ENCODE measurements around the gene RELN. TPM values are rescaled to one million over a fixed set of nuclear protein-coding genes. Genes with fewer than 3 reads are reported as not detected.

RELN gene
- total RNA-seq, 1 experiment from 2014 or later = 0.10 TPM

DNA sequence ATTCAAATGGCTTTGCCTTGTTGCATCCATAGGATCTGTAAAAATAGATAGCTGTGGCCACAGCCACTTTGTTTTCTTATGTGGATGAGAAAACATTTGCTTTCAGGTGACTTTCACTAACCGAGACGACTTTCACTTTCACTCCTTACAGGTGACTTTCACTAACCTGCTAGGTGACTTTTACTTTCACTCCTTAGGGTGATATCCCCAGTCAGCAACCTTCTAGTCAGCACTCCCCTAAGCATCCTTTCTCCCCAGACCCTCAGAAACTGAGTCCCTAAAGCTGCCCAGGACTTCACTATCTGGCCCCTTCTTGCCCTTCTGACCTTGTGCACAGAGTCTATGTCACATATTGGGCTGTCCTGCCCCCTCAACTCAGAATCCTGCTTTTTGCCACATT, 177.5 kb downstream of the RELN start:
- no peak for TF ChIP-seq POLR2AphosphoS5 (IDR thresholded peaks at IDR 0.05; ENCODE audit: low read depth, low read length)
- TF ChIP-seq, protein P1, sequence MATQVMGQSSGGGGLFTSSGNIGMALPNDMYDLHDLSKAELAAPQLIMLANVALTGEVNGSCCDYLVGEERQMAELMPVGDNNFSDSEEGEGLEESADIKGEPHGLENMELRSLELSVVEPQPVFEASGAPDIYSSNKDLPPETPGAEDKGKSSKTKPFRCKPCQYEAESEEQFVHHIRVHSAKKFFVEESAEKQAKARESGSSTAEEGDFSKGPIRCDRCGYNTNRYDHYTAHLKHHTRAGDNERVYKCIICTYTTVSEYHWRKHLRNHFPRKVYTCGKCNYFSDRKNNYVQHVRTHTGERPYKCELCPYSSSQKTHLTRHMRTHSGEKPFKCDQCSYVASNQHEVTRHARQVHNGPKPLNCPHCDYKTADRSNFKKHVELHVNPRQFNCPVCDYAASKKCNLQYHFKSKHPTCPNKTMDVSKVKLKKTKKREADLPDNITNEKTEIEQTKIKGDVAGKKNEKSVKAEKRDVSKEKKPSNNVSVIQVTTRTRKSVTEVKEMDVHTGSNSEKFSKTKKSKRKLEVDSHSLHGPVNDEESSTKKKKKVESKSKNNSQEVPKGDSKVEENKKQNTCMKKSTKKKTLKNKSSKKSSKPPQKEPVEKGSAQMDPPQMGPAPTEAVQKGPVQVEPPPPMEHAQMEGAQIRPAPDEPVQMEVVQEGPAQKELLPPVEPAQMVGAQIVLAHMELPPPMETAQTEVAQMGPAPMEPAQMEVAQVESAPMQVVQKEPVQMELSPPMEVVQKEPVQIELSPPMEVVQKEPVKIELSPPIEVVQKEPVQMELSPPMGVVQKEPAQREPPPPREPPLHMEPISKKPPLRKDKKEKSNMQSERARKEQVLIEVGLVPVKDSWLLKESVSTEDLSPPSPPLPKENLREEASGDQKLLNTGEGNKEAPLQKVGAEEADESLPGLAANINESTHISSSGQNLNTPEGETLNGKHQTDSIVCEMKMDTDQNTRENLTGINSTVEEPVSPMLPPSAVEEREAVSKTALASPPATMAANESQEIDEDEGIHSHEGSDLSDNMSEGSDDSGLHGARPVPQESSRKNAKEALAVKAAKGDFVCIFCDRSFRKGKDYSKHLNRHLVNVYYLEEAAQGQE (IDR thresholded peaks at IDR 0.05; ENCODE audit: insufficient read depth in 1 of 2, low read depth in 2 of 2, low read length in 1 of 2) = no peak
- TF ChIP-seq, protein P2, sequence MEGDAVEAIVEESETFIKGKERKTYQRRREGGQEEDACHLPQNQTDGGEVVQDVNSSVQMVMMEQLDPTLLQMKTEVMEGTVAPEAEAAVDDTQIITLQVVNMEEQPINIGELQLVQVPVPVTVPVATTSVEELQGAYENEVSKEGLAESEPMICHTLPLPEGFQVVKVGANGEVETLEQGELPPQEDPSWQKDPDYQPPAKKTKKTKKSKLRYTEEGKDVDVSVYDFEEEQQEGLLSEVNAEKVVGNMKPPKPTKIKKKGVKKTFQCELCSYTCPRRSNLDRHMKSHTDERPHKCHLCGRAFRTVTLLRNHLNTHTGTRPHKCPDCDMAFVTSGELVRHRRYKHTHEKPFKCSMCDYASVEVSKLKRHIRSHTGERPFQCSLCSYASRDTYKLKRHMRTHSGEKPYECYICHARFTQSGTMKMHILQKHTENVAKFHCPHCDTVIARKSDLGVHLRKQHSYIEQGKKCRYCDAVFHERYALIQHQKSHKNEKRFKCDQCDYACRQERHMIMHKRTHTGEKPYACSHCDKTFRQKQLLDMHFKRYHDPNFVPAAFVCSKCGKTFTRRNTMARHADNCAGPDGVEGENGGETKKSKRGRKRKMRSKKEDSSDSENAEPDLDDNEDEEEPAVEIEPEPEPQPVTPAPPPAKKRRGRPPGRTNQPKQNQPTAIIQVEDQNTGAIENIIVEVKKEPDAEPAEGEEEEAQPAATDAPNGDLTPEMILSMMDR (IDR thresholded peaks at IDR 0.05) = no peak
- TF ChIP-seq TCF7L2 (IDR thresholded peaks at IDR 0.05; ENCODE audit: low read depth, low read length) = no peak
- no peak for TF ChIP-seq SIN3A (IDR thresholded peaks at IDR 0.05; ENCODE audit: borderline replicate concordance, insufficient read depth, low read depth, low read length)
- intact Hi-C loops (cut with micrococcal nuclease; ENCODE audit: unreplicated experiment) = no loop called here
- BruUV-seq (replicated peaks) = no TSS peak
- DNase-seq (ENCODE audit: low read depth, low spot score) (no peak), ATAC-seq (no peak)
- POLR2A ChIA-PET = no interaction called here
- Histone ChIP-seq H3K27ac (ENCODE audit: low read length) (no peak overlapping the region), H3K9me3 (ENCODE audit: control insufficient read depth, insufficient read depth, low read depth, low read length) (no peaks in the 10 kb centered on the region), H3K4me1 (ENCODE audit: control insufficient read depth, insufficient read depth, low read length) (no peaks in the 10 kb centered on the region), H3K4me3 (ENCODE audit: low read depth in 2 of 2, low read length in 2 of 2) (no peak overlapping the region), H3K36me3 (ENCODE audit: control insufficient read depth, insufficient read depth, low read length) (no peaks in the 10 kb centered on the region), H3K27me3 (ENCODE audit: control insufficient read depth, insufficient read depth, low read length) (no peaks in the 10 kb centered on the region)
- CTCF ChIA-PET = no interaction called here
- in situ Hi-C loops (cut with HindIII; ENCODE audit: low pct_unique_long_range_greater_than_20kb, low sequenced_read_pairs) = no loop called here

DNA sequence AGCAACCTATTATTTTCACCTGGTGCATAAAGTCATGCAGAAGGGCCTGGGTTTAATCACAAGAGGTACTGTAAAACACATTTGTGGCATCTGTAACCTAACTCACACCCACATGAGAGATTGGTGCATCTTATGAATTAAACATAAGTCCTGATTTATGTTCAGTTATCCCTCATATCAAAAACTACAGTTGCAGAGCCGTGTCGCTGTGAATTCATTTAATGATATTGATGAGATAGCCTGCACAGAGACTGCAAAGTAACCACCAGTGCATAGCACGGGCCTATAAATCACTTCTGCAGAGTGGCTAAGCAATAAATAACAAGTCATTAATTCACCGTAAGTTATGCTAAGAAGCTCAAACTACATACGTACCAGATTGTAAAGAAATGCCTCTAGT, 178.2 kb downstream of the RELN start:
- intact Hi-C loops (cut with micrococcal nuclease; ENCODE audit: unreplicated experiment) (no loop called here), in situ Hi-C loops (cut with HindIII; ENCODE audit: low pct_unique_long_range_greater_than_20kb, low sequenced_read_pairs) (no loop called here)
- no peak overlapping the region for H3K4me3 ChIP-seq (ENCODE audit: low read depth in 2 of 2, low read length in 2 of 2)
- ChIA-PET CTCF (no interaction called here), POLR2A (no interaction called here)
- no TSS peak for BruUV-seq (replicated peaks)
- ATAC-seq = no peak
- H3K4me1 ChIP-seq (ENCODE audit: control insufficient read depth, insufficient read depth, low read length) = no peaks in the 10 kb centered on the region
- H3K9me3 ChIP-seq (ENCODE audit: control insufficient read depth, insufficient read depth, low read depth, low read length) = no peaks in the 10 kb centered on the region
- no peaks in the 10 kb centered on the region for H3K36me3 ChIP-seq (ENCODE audit: control insufficient read depth, insufficient read depth, low read length)
- no peak for DNase-seq (ENCODE audit: low read depth, low spot score)
- TF ChIP-seq, protein P1 (IDR thresholded peaks at IDR 0.05; ENCODE audit: insufficient read depth in 1 of 2, low read depth in 2 of 2, low read length in 1 of 2) = no peak
- TF ChIP-seq POLR2AphosphoS5 (IDR thresholded peaks at IDR 0.05; ENCODE audit: low read depth, low read length) = no peak
- TF ChIP-seq, protein P2 (IDR thresholded peaks at IDR 0.05) = no peak
- no peak for TF ChIP-seq SIN3A (IDR thresholded peaks at IDR 0.05; ENCODE audit: borderline replicate concordance, insufficient read depth, low read depth, low read length)
- no peak for TF ChIP-seq TCF7L2 (IDR thresholded peaks at IDR 0.05; ENCODE audit: low read depth, low read length)
- no peaks in the 10 kb centered on the region for H3K27me3 ChIP-seq (ENCODE audit: control insufficient read depth, insufficient read depth, low read length)
- no peak overlapping the region for H3K27ac ChIP-seq (ENCODE audit: low read length)

All from Panc1 (cell line).